Erythroblast (primary cell): ENCODE data around the gene RPH3AL.

Source experiments
- DNase-seq, 2 experiments: peaks; one replicate each; lab custom pipeline; 2025; lab: John Stamatoyannopoulos, UW
- GATA1 ChIP-seq: IDR thresholded peaks from 2 replicates; pipeline ENCODE4 v1.6.1; 2011; ENCODE audit warnings: low read depth, mild to moderate bottlenecking, control low read depth, low read length, moderate library complexity
- POLR2A ChIP-seq: IDR thresholded peaks from 2 replicates; pipeline ENCODE4 v1.6.1; 2011; ENCODE audit warnings: mild to moderate bottlenecking, low read length

Gene RPH3AL

DNA sequence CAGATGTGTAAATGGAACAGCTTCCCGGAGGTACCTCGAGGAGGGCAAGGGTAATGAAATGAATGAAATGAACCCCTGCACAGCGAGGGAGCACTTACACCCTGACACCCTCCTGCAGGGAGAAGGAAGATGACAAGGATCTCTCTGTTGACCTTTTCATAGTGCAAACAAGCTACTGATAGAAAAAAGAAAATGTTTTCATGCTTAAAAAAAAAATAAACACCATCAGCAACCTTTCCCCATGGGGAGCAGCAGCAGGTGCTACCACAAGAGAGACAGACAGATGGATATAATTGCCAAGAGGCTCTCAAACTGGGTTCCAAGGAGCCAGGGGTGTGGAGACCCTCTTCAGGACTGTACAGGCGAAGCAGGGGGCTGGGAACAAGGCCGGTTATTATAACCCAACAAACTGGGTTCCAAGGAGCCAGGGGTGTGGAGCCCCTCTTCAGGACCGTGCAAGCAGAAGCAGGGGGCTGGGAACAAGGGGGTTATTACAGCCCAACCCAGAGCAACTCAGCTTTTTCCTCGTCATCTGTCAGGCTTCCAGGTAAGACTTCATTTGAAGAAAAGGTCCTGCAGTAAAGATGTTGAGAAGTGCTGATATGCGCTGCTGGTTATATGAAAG lies 718 bp upstream of the RPH3AL start:
- no peak for TF ChIP-seq POLR2A
- TF ChIP-seq GATA1: no peak
- DNase-seq: no peak

DNA sequence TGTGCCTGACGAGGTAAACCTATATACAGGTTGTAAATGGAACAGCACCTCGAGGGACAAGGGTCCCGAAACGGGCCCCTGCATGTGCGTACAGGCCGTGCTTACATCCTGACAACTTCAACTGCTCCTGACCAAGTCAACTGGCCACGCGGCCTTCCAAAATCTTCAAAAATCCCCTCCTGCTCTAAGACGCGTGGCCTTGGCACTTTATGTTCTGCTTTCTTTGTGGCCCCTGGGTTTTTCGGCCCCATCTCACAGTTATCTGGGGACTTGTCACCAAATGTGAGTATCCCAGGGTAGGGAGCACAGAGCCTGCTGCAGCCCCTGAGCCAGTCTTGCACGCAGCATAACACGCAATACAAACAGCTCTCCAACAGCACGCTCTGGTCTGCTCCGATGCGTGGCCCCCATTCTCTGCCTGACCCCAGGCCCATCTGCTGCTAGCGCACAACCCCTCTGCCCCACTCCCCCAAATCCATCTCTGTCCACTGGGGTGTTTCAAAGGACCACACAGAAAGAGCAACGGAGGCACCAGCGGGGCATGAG lies 659 bp downstream of the RPH3AL start:
- TF ChIP-seq GATA1 (no peak), POLR2A (no peak)
- DNase-seq: no peak

DNA sequence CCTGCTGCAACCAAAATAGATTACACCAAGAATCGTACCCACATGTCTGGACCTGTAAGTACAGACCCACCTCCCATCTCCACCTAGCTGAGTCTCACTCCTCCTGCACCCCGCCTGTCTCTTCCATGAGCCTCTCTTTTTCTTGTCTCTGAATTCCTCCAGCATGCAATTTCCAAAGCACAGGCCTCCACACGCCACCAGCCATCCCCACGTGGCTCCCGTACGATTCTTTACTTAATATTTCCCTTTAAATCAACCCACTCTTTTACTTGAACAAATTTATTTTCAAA lies 1.2 kb downstream of the RPH3AL start:
- TF ChIP-seq GATA1 (no peak), POLR2A (no peak)
- DNase-seq: no peak

DNA sequence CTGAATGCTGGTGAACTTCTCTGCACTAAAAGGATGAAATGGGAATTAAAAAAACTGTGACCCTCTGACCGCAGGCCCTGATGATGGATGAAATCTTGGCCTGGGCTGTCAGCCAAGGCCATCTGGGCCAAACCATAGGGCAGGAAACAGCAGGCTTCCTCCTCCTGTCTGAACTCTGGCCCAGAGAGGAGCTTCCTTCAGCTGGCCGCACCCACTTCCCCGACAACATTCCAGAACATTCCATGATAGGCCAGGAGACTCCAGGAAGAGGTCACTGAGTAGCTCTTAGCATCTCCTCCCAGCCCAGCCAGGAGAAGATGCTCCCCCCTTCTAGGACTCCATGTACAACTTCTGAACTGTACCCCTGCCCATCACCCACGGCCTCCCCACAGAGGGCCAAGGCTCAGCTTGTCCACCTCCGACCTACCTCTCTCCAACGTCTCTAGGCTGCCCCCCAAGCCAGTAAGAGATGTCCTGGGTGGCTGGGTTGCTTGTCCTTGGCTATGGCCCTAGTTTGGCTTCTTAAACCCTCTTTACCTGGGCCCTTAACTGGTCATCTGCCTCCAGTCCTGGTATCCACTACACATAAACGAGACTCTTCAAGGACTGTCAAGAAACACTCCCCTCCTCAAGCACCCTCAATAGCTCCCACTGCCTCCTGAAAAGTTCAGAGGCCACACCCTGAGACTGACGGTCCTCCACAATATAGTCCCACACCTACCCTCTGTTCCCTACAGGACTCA lies 1.7 kb downstream of the RPH3AL start:
- TF ChIP-seq POLR2A (no peak), GATA1 (no peak)
- DNase-seq: no peak

DNA sequence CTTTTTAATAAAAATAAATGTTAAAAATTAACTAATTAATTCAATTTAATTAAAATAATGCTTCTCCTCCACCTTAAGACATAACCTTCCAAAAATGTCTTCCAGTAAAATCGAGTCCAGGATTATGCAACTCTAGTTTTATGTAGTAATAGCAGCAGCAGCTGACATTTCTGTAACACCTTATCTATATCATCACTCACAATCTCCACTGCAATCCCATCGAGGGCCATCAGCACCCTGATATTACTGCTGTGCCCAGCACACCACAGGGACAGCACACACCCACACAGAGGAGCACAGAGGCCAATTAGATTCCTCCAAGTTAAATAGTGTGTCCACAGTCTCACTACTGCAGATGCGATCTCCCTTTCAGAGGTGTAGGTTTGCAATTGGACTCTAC lies 2.9 kb downstream of the RPH3AL start:
- TF ChIP-seq POLR2A (no peak), GATA1 (no peak)
- no peak for DNase-seq

DNA sequence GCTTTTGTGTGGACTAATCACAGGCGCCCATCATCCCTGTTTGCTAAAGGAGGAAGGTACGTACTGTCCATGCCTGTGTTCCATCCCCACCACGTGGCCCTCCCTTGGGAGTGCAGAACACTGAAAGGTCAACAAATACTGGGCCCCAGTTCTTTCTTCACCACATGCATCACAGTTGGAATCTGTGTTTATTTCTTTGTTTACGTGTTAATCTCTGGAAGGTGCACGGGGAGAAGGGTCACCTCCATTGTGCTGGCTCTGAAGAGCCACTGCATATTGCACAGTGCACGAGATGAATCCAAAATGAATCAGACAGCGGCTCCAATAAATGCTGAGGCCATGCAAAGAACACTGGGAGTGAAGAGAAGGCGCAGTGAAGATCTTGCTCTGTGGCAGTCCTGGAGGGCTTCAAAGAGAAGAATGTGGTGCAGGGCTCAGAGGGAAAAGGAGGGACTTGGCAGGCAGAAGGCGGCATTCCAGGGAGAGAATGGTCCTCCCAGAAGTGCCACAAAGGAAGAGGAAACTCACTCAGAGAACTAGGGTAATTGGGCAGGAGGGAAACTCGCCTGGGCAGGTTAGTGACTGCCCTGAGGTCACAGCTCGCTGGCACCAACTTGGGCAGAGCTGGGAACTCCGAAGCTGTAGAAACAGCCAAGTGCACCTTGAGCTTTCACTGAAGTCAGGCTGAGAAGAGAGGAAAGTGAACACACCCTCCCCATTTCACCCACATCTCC lies 3.7 kb downstream of the RPH3AL start:
- no peak for DNase-seq
- TF ChIP-seq GATA1 (no peak), POLR2A (no peak)

DNA sequence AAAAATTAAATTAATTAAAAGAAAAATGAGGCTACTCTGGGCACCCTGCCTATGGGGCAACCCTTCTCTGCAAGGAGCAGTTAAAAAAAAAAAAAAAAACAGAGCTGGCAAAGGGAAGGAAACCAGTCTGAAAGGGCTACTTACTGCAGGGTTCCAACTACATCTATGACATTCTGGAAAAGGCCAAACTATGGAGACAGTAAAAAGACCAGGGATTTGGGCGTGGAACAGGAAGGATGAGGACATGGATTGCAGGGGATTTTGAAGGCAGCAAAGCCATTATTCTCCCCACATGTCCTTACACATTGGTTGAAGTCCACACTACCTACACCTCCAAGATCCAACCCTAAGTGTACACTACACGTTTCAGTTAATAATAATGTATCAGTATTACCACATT lies 4.6 kb downstream of the RPH3AL start:
- TF ChIP-seq GATA1 (no peak), POLR2A (no peak)
- DNase-seq: no peak

DNA sequence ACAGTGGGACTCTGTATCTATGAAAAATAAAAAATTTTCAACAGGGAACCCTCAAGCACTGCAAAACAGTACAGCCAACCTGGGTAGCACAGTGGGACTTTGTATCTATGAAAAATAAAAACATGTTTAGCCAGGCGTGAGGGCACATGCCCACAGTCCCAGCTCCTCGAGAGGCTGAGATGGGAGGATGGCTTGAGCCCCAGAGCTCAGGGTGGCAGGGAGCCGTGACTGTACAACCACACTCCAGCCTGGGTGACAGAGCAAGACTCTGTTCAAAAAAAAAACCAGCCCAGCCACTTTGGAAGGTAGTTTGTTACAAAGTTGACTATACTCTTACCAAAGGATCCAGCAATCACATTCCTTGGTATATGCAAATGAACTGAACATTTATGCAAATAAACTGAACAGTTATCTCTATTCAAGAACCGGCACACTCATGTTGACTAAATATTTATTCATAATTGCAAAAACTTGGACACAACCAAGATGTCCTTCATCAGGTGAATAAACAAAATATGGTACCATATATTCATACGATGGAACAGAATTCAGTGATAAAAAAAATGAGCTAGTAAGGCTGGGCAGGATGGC lies 5.2 kb downstream of the RPH3AL start:
- TF ChIP-seq GATA1 (no peak), POLR2A (no peak)
- no peak for DNase-seq

DNA sequence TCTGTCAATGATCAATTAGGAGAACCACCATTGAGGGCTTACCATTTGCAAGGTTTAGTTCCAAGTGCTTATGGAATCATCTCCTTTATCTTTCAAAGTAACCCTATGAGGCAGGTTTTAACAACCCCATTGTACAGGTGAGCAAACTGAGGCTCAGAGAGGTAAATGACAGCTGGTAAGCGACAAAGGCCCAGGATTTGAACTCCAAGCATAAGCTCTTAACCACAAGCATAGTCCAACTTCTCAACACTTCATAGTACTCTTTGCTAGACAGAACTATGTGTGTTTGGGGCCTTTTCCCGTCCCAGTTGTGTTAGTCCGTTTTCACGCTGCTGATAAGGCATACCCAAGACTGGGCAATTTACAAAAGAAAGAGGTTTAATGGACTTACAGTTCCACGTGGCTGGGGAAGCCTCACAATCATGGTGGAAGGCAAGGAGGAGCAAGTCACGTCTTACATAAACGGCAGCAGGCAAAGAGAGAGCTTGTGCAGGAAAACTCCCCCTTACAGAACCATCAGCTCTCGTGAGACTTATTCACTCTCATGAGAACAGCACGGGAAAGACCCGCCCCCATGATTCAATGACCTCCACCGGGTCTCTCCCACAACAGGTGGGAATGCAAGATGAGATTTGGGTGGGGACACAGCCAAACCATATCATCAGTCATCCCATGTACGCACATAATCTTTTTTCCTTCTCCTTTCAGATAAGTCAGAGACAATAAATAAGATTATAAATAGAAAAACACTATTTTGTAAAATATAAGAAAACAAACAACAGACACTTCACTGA lies 6.4 kb downstream of the RPH3AL start:
- DNase-seq: no peak
- TF ChIP-seq POLR2A (no peak), GATA1 (no peak)

DNA sequence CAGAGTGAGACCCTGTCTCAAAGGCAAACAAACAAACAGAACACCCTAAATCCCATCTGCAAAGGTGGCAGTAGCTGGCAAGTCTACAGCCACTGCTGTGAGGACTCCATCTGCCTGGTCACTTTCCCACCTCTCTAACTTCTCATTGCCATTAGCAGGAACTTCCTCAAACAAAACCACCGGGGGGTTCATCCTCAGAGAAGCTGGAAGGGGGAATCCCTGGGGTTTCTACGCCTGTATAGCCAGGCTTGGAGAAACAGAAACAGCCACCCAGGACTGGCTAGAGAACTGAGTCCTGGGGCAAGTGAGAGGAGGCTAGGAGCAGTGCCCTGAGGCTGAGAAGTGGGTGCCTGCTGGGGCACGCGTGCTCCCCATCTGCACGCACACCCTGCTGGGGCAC lies 7.3 kb downstream of the RPH3AL start:
- TF ChIP-seq GATA1: no peak
- TF ChIP-seq POLR2A: no peak
- DNase-seq: no peak

DNA sequence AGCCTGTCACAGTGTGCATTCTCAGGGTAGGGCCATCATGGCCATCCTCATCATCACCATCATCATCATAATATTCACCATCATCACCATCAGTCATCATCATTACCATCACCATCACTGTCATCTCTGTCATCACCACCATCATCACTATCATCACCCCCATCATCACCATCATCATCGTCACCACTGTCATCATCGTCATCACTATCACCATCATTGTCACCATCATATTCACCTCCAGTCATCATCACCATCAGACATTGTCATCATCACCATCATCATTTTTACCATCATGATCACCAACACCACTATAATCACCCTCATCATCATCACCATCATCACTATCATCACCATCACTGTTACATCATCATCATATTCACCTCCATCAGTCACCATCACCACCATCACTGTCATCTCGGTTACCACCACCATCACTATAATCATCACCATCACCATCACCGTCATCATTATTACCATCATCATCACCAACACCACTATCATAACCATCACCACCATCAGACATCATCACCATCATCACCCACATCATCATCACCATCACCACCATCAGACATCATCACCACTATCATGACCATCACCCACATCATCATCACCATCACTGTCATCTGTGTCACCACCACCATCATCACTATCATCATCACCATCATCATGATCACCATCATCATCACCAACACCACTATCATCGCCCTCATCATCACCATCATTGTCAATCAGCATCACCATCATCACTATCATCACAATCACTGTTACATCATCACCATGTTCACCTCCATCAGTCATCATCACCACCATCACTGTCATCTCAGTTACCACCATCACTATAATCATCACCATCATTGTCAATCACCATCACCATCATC lies 8.5 kb downstream of the RPH3AL start:
- TF ChIP-seq POLR2A (no peak), GATA1 (no peak)
- no peak for DNase-seq

DNA sequence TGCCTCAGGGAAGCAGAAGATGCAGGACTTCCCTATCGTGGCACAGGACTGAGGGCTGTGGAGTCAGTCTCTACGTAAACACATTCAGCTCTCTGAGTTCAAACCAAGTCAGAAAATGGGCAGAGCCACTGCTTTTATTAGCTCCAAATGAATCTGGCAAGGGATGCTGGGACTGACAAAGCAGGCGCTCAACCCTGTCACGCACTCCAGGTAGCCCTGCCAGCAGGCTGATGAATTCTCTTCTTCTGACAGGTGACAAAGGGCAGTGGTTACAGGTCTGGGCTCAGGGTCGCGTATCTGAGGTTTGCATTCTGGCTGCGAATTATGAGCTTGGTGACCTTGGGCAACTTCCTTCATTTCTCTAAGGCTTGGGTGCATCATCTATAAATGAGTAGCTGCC lies 9.4 kb downstream of the RPH3AL start:
- TF ChIP-seq GATA1 (no peak), POLR2A (no peak)
- no peak for DNase-seq
